Fibroblast of skin of scalp (primary cell): ENCODE results near the gene CDC42BPA.
"Not testable (repeated sequence)": the region's sequence is repeated elsewhere in the genome, so short reads cannot be mapped to it uniquely, and the experiment has no call there.

Source experiments
- DNase-seq: peaks from one replicate; pipeline ENCODE4 v3.0.0-alpha.2; 2013

CDC42BPA gene

DNA sequence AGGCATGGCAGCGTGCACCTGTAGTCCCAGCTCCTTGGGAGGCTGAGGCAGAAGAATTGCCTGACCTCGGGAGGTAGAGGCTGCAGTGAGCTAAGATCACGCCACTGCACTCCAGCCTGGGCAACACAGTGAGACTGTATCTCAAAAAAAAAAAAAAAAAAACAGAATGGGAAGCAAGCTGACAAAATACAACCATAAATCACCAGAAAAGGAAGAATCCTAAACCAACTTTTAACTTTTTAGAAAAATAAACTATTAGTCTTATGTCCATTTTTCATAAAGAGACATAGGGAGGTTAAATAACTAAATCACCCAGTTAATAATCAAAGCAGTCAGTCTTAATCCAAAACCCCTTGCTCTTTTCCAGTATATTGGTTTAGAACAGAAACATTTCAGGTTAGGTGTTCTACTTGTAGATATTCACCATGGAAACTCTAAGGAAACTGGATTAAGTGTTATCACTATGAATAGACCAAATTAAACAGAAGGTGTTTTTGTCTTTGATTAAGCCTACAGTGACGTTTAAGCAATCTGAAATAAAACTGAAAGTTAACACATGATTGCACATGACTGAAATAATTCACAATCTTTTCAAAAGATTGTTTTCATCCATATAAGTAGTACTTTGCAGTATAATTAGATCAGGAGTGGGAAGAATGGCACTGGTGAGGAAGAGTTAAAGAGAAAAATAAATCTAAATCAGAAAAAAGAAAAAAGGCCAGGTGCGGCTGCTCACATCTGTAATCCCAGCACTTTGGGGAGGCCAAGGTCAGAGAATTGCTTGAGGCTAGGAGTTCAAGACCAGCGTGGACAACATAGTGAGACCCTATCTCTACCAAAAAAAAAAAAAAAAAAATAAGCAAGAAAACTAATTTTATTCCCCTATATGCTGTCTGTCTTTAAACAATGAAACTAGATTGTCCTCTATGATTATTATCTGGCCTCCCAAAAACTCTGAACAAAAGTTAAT, 9.6 kb downstream of the CDC42BPA start:
- DNase-seq = no peak

- DNase-seq = no peak
Measured at GRCh38 chr1:227306689-227307088, 11.6 kb downstream of the CDC42BPA start.

GRCh38 chr1:227305894-227306626, 12.2 kb downstream of the CDC42BPA start:
- no peak for DNase-seq

DNA sequence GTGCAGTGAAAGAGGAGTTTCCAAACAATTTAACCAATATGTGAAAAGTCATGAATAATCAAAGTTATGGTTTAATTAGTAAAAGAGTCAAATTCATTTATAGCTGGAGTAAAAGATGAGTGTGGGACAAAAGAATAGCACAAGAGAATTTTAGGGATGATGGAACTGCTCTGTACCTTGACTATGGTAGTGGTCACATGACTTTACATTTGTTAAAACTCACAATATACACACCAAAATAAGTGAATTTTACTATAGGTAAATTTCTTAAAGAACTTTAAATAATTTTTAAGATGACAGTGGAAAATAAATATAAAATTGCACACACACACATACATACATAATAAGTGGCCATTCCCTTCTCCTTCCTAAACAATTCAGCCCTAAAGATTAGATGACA, 13.6 kb downstream of the CDC42BPA start:
- no peak for DNase-seq

- DNase-seq = no peak
Measured at GRCh38 chr1:227303662-227304061, 14.6 kb downstream of the CDC42BPA start.

DNA sequence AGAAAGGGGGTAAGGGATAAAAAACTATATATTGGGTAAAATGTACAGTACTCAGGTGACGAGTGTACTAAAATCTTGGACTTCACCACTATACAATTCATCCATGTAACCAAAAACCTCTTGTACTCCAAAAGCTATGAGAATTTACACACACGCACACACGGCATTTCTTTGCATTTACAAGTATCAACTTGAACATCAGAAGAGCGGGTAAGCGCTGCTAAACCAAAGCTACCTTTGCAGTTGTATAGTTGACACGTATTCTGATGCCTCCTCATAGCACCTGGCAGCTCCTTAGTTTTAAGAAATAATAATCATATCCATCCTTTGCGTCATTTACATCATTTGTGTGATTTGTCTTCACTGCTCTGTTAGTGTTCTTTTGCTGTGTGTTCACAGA, 17.6 kb downstream of the CDC42BPA start:
- no peak for DNase-seq

DNA sequence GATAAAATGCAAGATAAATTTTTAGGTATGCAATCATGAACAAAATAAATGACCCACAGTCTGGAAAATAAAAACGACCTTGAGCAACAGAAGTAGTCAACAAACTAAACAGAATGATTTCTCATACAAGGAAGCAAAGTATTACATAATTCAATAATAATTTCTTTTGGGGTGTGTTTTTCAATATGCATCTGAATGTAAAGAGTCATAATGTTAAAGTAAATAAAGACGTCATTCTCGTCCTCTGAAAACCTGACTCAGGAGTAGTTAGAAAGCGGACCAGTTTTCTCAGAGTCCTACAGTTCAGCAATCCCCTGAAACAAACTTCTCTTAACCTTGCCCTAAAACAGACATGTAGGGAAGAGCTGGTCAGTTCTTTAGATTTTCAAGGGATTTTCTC, 18.6 kb downstream of the CDC42BPA start:
- peak; percentile 22 for DNase-seq

DNA sequence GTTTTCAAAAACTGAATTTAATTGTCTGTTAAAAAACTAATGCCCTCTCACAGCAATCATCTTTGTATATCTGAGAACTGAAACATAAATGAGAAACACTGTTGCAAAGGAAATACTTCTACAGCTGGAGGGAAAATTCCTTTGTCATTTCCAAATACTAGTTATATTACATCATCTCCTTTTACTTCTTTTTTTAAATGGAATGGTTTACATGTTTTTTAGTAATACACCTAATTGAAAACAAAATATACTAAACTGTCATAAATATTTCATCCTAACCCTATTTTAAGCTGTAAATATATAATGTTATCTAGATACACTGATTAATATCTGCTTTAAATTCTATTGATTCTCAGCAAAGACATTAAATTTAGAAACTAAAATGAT, 19.1 kb downstream of the CDC42BPA start:
- DNase-seq = peak; percentile 67

GRCh38 chr1:227298512-227299240, 19.6 kb downstream of the CDC42BPA start:
- DNase-seq = no peak

- DNase-seq = no peak
Measured at GRCh38 chr1:227297073-227297793, 21.1 kb downstream of the CDC42BPA start.

DNA sequence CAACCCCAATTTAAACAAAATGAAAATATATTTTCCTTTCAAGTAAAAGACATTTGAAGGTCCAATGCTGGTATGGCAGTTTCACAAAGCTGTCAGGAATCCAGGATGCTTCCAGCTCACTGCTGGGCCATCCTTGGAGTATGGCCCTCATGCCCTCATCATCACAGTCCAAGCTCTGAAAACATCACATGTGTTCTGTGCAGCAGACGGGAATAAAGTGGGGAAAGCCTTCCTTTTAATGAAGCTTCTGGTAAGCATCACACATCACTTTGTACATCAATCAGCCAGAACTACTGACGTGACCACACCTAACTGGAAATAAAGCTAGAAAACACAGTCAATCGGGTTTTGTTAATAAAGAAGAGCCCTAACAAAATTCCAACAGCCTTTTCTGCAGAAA, 22.7 kb downstream of the CDC42BPA start:
- DNase-seq = no peak

DNA sequence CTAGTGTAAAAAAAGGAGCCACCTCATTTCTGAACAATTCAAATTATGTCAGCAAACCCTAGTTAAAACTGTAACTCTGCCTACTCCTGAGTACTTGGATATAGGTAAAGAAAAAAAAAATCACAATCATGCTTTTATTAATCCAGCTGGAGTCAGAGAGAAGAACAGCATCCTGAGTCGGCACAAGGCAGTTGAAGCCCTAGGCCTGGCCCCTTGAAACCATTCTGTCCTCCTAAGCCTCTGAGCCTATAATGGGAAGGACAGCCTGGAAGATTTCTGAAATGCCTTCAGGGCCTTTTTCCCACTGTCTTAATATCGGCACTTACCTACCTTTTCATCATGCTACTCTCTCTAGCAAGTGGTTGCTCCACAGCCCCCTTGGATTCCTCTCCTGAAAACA, 32.5 kb downstream of the CDC42BPA start:
- DNase-seq = no peak

DNA sequence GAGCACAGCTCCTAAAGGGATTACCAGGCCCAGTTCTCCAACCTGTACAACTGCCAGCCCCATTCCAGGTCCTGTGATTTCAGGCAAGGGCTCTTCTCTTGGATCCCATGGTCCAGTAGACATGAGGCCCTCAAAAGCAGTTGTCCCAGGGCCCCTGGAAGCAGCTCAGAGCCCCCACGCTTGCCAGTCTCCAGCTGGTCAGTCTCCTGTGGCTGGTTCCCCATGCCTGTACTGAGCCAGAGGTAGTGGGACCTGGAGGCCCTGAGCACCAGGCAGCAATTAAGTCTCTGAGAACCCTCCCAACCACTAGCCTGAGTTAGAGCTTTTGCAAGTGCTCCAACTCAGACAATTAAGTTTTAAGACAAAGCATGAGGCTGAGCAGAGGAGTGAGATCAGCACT, 36.9 kb downstream of the CDC42BPA start:
- DNase-seq = no peak

DNA sequence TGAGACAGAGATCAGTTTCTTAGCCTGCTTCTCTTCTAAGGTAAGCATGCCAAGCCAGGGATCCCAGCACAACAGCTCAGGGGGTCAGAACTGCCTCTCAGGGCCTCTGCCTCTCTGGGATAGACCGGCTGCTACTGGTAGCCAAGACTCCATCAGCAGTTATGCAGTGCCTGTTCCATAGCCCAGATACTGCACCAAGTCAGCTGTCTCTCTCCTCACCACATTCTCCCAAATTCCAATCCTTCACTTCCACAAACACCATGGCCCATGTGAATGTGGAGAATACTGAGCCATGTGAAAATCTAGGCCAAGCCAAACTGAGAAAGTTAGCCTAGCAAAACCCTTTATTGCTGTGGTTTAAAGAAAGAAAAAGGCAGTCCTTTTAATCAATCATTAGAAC, 37.5 kb downstream of the CDC42BPA start:
- no peak for DNase-seq

- DNase-seq = not testable (repeated sequence)
Measured at GRCh38 chr1:227276156-227276693, 42.1 kb downstream of the CDC42BPA start.

- peak; percentile 10 for DNase-seq
Measured at GRCh38 chr1:227273557-227273956, 44.7 kb downstream of the CDC42BPA start.

GRCh38 chr1:227272428-227272827, 45.9 kb downstream of the CDC42BPA start:
- DNase-seq = no peak

DNA sequence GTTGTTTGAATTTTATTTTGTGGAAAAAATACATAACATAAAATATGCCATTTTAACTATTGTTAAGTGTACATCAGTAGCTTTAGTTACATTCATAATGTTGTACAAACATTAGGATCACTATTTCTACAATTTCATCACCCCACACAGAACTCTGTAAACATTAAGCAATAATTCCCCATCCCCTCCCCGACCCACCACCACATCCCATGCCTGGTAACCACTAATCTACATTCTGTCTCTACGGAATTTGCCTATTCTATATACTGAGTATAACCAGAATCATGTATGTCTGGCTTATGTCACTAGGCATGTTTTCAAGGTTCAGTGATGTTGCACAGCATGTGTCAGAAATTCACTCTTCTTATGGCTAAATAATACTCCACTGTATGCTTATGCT, 47.7 kb downstream of the CDC42BPA start:
- DNase-seq = peak; percentile 12

DNA sequence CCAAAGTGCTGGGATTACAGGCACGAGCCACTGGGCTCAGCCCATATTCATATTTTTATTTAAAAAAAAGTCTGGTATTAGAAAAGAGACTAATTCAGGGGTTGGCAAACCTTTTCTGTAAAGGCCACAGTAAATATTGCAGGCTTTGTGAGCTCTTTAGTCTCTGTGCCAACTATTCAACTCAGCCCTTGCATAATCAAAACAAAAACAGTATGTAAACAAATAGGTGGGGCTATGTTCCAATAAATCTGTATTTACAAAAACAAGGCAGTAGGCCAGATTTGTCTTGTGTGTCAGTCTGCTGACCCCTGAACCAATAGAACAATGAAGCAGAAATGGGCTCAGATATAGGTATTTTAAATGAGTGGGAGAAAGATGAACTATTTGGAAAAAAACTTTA, 49.3 kb downstream of the CDC42BPA start:
- no peak for DNase-seq

GRCh38 chr1:227265891-227266290, 52.4 kb downstream of the CDC42BPA start:
- no peak for DNase-seq

DNA sequence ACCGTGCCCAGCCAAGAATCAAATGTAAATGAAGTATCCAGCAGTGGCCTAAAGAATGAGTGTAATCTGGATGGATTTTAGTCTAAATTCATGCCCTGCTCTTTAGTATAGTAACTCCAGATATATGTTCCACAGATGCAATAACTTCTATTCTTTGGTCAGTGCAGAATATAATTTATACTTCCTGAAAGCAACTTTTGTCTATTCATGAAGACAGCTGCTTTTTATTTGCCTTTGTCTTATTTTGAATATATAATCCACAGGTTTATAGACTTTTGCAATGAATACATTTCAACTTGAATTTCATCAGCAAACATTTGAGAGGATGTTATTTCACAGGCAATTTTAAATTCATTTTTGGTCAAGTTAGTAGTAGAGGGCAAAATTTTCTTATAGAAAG, 54.4 kb downstream of the CDC42BPA start:
- DNase-seq = no peak

GRCh38 chr1:227261501-227261900, 56.8 kb downstream of the CDC42BPA start:
- DNase-seq = no peak
